GM12878 (cell line): ENCODE measurements around the gene SLC39A5. TPM values are rescaled to one million over a fixed set of nuclear protein-coding genes. Genes with fewer than 3 reads are reported as not detected.

Experiments used
- CEBPB ChIP-seq, 2 experiments: fragments of 150-350 bp in 1 of 2; IDR thresholded peaks; 2 replicates each; pipeline ENCODE4 v1.6.1; 2012 to 2014; ENCODE audit warnings: low read depth in 2 of 2, low read length in 2 of 2, borderline replicate concordance in 1 of 2, inconsistent platforms in 1 of 2
- CREB1 ChIP-seq: IDR thresholded peaks from 2 replicates; pipeline ENCODE4 v1.6.1; 2012; ENCODE audit warnings: low read depth, mild to moderate bottlenecking, inconsistent platforms
- EGR1 ChIP-seq, 2 experiments: IDR thresholded peaks; 1 replicate in 1 of 2; 2 replicates in 1 of 2; pipeline ENCODE4 v1.6.1; 2011 to 2012; ENCODE audit warnings: low read depth in 2 of 2, low read length in 2 of 2, borderline replicate concordance in 1 of 2, mild to moderate bottlenecking in 1 of 2, moderate library complexity in 1 of 2
- KLF5 ChIP-seq: fragments of 450-650 bp; IDR thresholded peaks from 2 replicates; pipeline ENCODE4 v1.6.1; 2014; ENCODE audit warnings: mild to moderate bottlenecking; ENCODE audit not compliant: partially characterized antibody
- MXI1 ChIP-seq: fragments of 150-350 bp; IDR thresholded peaks from 2 replicates; pipeline ENCODE4 v1.6.1; 2011; ENCODE audit warnings: low read depth, mild to moderate bottlenecking, inconsistent platforms, low read length, improper control_type of control experiment
- MYB ChIP-seq: fragments of 150-350 bp; IDR thresholded peaks from 2 replicates; pipeline ENCODE4 v1.6.1; 2014; ENCODE audit warnings: mild to moderate bottlenecking, low read depth, low read length, borderline replicate concordance
- NR2C1 ChIP-seq: fragments of 450-650 bp; IDR thresholded peaks from 2 replicates; pipeline ENCODE4 v1.6.1; 2017; ENCODE audit warnings: antibody characterized with exemption, mild to moderate bottlenecking, moderate library complexity
- STAT1 ChIP-seq: fragments of 450-650 bp; conservative IDR thresholded peaks from 2 replicates; pipeline ENCODE4 v1.6.1; 2014; ENCODE audit warnings: antibody characterized with exemption, mild to moderate bottlenecking
- TARDBP ChIP-seq: IDR thresholded peaks from 2 replicates; pipeline ENCODE4 v1.6.1; 2016; ENCODE audit warnings: borderline replicate concordance
- YBX1 ChIP-seq: fragments of 450-650 bp; IDR thresholded peaks from 2 replicates; pipeline ENCODE4 v1.6.1; 2016; ENCODE audit warnings: antibody characterized with exemption
- ZNF207 ChIP-seq: fragments of 450-650 bp; IDR thresholded peaks from 2 replicates; pipeline ENCODE4 v1.6.1; 2014; ENCODE audit warnings: antibody characterized with exemption, mild to moderate bottlenecking, borderline replicate concordance
- polyA plus RNA-seq, 11 experiments: library from polyadenylated mRNA; depleted of rRNA in 4 of 11; unstranded in 6 of 11; stranded (reverse) in 5 of 11; fragments of >200 nt; fragmentation: Nextera tagmentation in 4 of 11; fragmentation: Illumina TruSeq in 1 of 11; extraction: Ambion mirVana in 4 of 11; extraction: Trizol in 1 of 11; gene quantifications; 1 replicate in 1 of 11; 2 replicates in 10 of 11; pipeline versions ENCODE4 v1.2.1 to v1.2.3, GENCODE V29; 2011 to 2016; ENCODE audit warnings: inconsistent platforms in 2 of 11, missing spikeins in 2 of 11, low read depth in 1 of 11
- total RNA-seq, 4 experiments: library from RNA; depleted of rRNA in 3 of 4; stranded (reverse); fragments of >200 nt in 3 of 4; fragmentation: Illumina TruSeq in 1 of 4; extraction: Trizol in 1 of 4; gene quantifications; 2 replicates each; pipeline versions ENCODE4 v1.2.1 to v1.2.3, GENCODE V29; 2013 to 2021
- TF ChIP-seq, protein P1 (sequence below): IDR thresholded peaks from 2 replicates; pipeline ENCODE4 v1.6.1; 2011; ENCODE audit warnings: borderline replicate concordance, low read depth, mild to moderate bottlenecking, moderate library complexity, mixed read lengths, low read length; ENCODE audit not compliant: insufficient read depth; ENCODE audit errors: extremely low read length

The SLC39A5 gene
- total and polyA plus RNA-seq, 10 of the 15 experiments (the other 5 are each of a cell fraction or from before 2014, with no cell fraction given): 0.15 to 0.56 (median 0.15) TPM; not detected in 7

DNA sequence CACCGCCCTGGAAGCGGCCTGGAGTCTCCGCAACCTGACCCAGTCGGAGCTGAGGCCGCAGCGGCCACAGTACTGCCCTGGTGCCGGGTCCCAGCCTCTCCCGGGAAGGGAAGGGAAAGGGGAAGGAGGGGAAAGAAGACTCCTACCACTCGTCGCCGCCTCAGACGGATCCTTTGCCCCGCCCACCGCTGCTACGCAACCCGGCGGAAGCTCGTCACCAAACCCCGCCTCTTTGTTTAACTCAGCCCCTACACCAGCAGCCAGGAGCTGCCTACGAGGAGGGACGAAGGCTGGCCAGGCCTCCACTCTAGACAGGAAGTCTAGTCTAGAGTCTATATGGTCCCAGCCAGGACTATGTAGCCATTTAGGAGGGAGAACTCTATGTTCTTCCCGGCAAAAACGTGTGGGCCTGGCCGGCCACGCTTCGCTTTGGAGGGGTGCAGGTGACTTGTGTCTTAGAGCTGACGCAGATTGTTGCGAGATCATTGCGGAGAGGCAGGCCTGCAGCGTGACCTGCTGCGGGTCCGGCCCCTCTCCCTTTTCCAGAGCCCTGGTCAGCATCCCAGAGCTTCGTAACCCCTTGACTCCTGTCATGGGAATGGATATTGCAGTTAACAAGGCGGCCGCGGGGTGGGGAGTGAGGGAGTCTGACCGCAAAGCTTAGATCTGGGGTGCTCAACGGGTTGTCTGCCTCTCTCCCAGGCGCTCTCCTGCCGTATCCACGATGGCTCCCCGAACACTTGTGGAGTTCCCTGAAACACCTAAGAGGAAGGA lies 7.9 kb upstream of the SLC39A5 start, which contains the start of gene RNF41 (continued):
- TF ChIP-seq, protein P1, sequence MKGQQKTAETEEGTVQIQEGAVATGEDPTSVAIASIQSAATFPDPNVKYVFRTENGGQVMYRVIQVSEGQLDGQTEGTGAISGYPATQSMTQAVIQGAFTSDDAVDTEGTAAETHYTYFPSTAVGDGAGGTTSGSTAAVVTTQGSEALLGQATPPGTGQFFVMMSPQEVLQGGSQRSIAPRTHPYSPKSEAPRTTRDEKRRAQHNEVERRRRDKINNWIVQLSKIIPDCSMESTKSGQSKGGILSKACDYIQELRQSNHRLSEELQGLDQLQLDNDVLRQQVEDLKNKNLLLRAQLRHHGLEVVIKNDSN: no peak
- peak; percentile 93 for TF ChIP-seq CREB1
- no peak for TF ChIP-seq TARDBP
- 0 out of 3 replicates have a peak, but pooled peaks of 1 of the 2 experiments have one; percentile 30 for TF ChIP-seq EGR1 (IDR thresholded peaks at IDR 0.05; ENCODE audit: borderline replicate concordance in 1 of 2, low read depth in 2 of 2, low read length in 2 of 2)
- no peak; the same call in 1 of the 2 replicates for TF ChIP-seq ZNF207
- TF ChIP-seq NR2C1: no peak
- no peak for TF ChIP-seq KLF5
- no peak for TF ChIP-seq MYB
- no peak for TF ChIP-seq MXI1
- no peak for TF ChIP-seq CEBPB (IDR thresholded peaks at IDR 0.05; ENCODE audit: borderline replicate concordance in 1 of 2, low read depth in 2 of 2, low read length in 2 of 2)
- TF ChIP-seq YBX1: no peak
- no peak for TF ChIP-seq STAT1
- TF ChIP-seq, all 136 proteins: peak for 31
